HEK293 (cell line): ENCODE results near the gene ADAMTS20.

ENCODE experiments used
- CTCF ChIA-PET: fragments of 350-600 bp; formaldehyde crosslinking; extraction: SDS; loops from one replicate; lab custom pipeline; 2021; ENCODE audit warnings: antibody characterized with exemption; lab: Yijun Ruan, JAX
- POLR2A ChIA-PET: fragments of 300-600 bp; formaldehyde crosslinking; extraction: SDS; loops from one replicate; lab custom pipeline; 2020; ENCODE audit warnings: antibody characterized with exemption, inconsistent platforms; lab: Yijun Ruan, JAX
- H3K27ac ChIP-seq: fragments of 200-500 bp; sonication (Bioruptor generic); 2 replicates; pipeline ENCODE4 v1.5.1; 2014; ENCODE audit warnings: low read depth, low read length, control low read depth, inconsistent platforms; ENCODE audit errors: extremely low read depth
- H3K36me3 ChIP-seq, 2 experiments: fragments of 200-500 bp in 1 of 2; sonication (Bioruptor generic) in 1 of 2; 1 replicate in 1 of 2; 2 replicates in 1 of 2; pipeline ENCODE4 v1.5.1; 2014 to 2017; ENCODE audit warnings: inconsistent platforms in 2 of 2, low read length in 2 of 2; ENCODE audit not compliant: control insufficient read depth in 2 of 2, insufficient read depth in 1 of 2
- H3K4me1 ChIP-seq: fragments of 200-500 bp; sonication (Bioruptor generic); 2 replicates; pipeline ENCODE4 v1.5.1; 2014; ENCODE audit warnings: mild to moderate bottlenecking, low read length, inconsistent platforms; ENCODE audit not compliant: control insufficient read depth, insufficient read depth
- H3K4me3 ChIP-seq: 2 replicates; pipeline ENCODE4 v1.5.1; 2011; ENCODE audit warnings: low read depth, mild to moderate bottlenecking, control low read depth, low read length, moderate library complexity
- H3K9me3 ChIP-seq: fragments of 200-500 bp; sonication (Bioruptor generic); 2 replicates; pipeline ENCODE4 v1.5.1; 2014; ENCODE audit warnings: low read depth, low read length, inconsistent platforms; ENCODE audit not compliant: control insufficient read depth, insufficient read depth
- BCL11A ChIP-seq: fragments of 450-650 bp; formaldehyde crosslinking; IDR thresholded peaks from 2 replicates; pipeline ENCODE4 v1.5.1; 2016; ENCODE audit warnings: low read depth, missing biosample characterization, missing genetic modification characterization
- BCL11B ChIP-seq: fragments of 450-650 bp; formaldehyde crosslinking; IDR thresholded peaks from 2 replicates; pipeline ENCODE4 v1.5.1; 2016; ENCODE audit warnings: low read depth, missing biosample characterization, missing genetic modification characterization
- OVOL3 ChIP-seq: fragments of 450-650 bp; formaldehyde crosslinking; IDR thresholded peaks from 2 replicates; pipeline ENCODE4 v1.5.1; 2016; ENCODE audit warnings: missing biosample characterization, missing genetic modification characterization
- SCRT2 ChIP-seq: fragments of 450-650 bp; formaldehyde crosslinking; IDR thresholded peaks from 2 replicates; pipeline ENCODE4 v1.5.1; 2016; ENCODE audit warnings: missing biosample characterization, missing genetic modification characterization
- TRIM28 ChIP-seq: IDR thresholded peaks from 2 replicates; pipeline ENCODE4 v1.6.1; 2011; ENCODE audit warnings: low read length, control low read depth, borderline replicate concordance
- WT1 ChIP-seq: fragments of 450-650 bp; formaldehyde crosslinking; IDR thresholded peaks from 2 replicates; pipeline ENCODE4 v1.5.1; 2016; ENCODE audit warnings: missing biosample characterization, missing genetic modification characterization
- YY2 ChIP-seq: fragments of 450-650 bp; formaldehyde crosslinking; IDR thresholded peaks from 2 replicates; pipeline ENCODE4 v1.5.1; 2016; ENCODE audit warnings: missing biosample characterization, missing genetic modification characterization
- ZBTB8A ChIP-seq: fragments of 450-650 bp; formaldehyde crosslinking; IDR thresholded peaks from 2 replicates; pipeline ENCODE4 v1.5.1; 2016; ENCODE audit warnings: missing biosample characterization, missing genetic modification characterization
- ZNF138 ChIP-seq: fragments of 450-650 bp; formaldehyde crosslinking; IDR thresholded peaks from 2 replicates; pipeline ENCODE4 v1.5.1; 2016; ENCODE audit warnings: missing biosample characterization, missing genetic modification characterization, borderline replicate concordance
- ZNF302 ChIP-seq: fragments of 450-650 bp; formaldehyde crosslinking; IDR thresholded peaks from 2 replicates; pipeline ENCODE4 v1.5.1; 2016; ENCODE audit warnings: missing biosample characterization, missing genetic modification characterization, low read depth
- ZNF433 ChIP-seq: fragments of 450-650 bp; formaldehyde crosslinking; IDR thresholded peaks from 2 replicates; pipeline ENCODE4 v1.5.1; 2016; ENCODE audit warnings: missing biosample characterization, missing genetic modification characterization, low read depth
- ZNF529 ChIP-seq: fragments of 450-650 bp; formaldehyde crosslinking; IDR thresholded peaks from 2 replicates; pipeline ENCODE4 v1.5.1; 2017; ENCODE audit warnings: missing genetic modification characterization, missing biosample characterization; ENCODE audit not compliant: insufficient replicate concordance
- ZNF530 ChIP-seq: fragments of 450-650 bp; formaldehyde crosslinking; IDR thresholded peaks from 2 replicates; pipeline ENCODE4 v1.5.1; 2016; ENCODE audit warnings: low read depth, missing biosample characterization, missing genetic modification characterization
- ZNF624 ChIP-seq: fragments of 450-650 bp; formaldehyde crosslinking; IDR thresholded peaks from 2 replicates; pipeline ENCODE4 v1.5.1; 2017; ENCODE audit warnings: missing biosample characterization, missing genetic modification characterization
- ZNF747 ChIP-seq: fragments of 450-650 bp; formaldehyde crosslinking; IDR thresholded peaks from 2 replicates; pipeline ENCODE4 v1.5.1; 2016; ENCODE audit warnings: missing biosample characterization, missing genetic modification characterization
- ZNF792 ChIP-seq: fragments of 450-650 bp; formaldehyde crosslinking; IDR thresholded peaks from 2 replicates; pipeline ENCODE4 v1.5.1; 2016; ENCODE audit warnings: missing biosample characterization, missing genetic modification characterization
- ZSCAN23 ChIP-seq: fragments of 450-650 bp; formaldehyde crosslinking; IDR thresholded peaks from 2 replicates; pipeline ENCODE4 v1.5.1; 2016; ENCODE audit warnings: missing biosample characterization, missing genetic modification characterization
- TF ChIP-seq, protein P1 (sequence below): fragments of 450-650 bp; formaldehyde crosslinking; IDR thresholded peaks from 2 replicates; pipeline ENCODE4 v1.5.1; 2017; ENCODE audit warnings: missing biosample characterization, missing genetic modification characterization
- TF ChIP-seq, protein P2 (sequence below): fragments of 450-650 bp; formaldehyde crosslinking; optimal IDR thresholded peaks from 2 replicates; pipeline ENCODE3; 2016; ENCODE audit warnings: missing biosample characterization, mild to moderate bottlenecking, missing genetic modification characterization
- TF ChIP-seq, protein P3 (sequence below): fragments of 450-650 bp; formaldehyde crosslinking; IDR thresholded peaks from 2 replicates; pipeline ENCODE4 v1.5.1; 2016; ENCODE audit warnings: missing biosample characterization, missing genetic modification characterization, low read depth
- TF ChIP-seq, protein P4 (sequence below): fragments of 450-650 bp; formaldehyde crosslinking; IDR thresholded peaks from 2 replicates; pipeline ENCODE4 v1.5.1; 2017; ENCODE audit warnings: missing biosample characterization, mild to moderate bottlenecking, missing genetic modification characterization, moderate library complexity
- TF ChIP-seq, protein P5 (sequence below): fragments of 450-650 bp; formaldehyde crosslinking; IDR thresholded peaks from 2 replicates; pipeline ENCODE4 v1.5.1; 2016; ENCODE audit warnings: missing biosample characterization, missing genetic modification characterization

Gene ADAMTS20

DNA sequence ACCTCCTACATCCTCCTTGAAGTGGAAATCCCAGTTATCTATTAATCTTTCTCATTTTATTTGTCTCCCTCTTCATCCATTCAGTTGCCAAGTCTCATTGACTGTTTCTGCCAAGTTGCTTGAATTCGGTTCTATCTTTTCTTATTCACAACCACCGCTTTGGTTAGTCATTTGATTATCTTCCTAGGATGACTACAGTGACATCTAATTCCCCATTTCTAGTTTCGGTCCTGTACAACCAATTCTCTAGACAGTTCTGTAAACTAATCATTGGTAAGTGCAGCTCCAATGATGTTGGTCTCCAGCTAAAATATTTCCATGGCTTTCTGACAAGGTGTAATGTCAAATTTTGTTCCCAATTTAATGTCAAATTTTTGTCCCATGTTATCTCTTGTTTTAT, 220.1 kb downstream of the ADAMTS20 start:
- H3K4me1 ChIP-seq = peaks cover 8% of the 10 kb centered on the region
- ChIA-PET POLR2A (no interaction called here), CTCF (interaction anchor here (0.6 to 0.7 kb wide), 2 partner anchors 242 to 1614 kb away, joined by 3 to 5 read pairs; no protein-coding TSS in a partner anchor)
- no peak overlapping the region for H3K4me3 ChIP-seq
- no peak overlapping the region for H3K27ac ChIP-seq
- no peaks in the 10 kb centered on the region for H3K36me3 ChIP-seq
- TF ChIP-seq ZNF529 (tag by site-specific recombination) (no peak), OVOL3 (no peak), ZNF792 (tag by site-specific recombination) (no peak), ZNF530 (tag by site-specific recombination) (no peak), TRIM28 (no peak), ZNF624 (tag by site-specific recombination) (no peak), ZNF433 (no peak)
- TF ChIP-seq, protein P1, sequence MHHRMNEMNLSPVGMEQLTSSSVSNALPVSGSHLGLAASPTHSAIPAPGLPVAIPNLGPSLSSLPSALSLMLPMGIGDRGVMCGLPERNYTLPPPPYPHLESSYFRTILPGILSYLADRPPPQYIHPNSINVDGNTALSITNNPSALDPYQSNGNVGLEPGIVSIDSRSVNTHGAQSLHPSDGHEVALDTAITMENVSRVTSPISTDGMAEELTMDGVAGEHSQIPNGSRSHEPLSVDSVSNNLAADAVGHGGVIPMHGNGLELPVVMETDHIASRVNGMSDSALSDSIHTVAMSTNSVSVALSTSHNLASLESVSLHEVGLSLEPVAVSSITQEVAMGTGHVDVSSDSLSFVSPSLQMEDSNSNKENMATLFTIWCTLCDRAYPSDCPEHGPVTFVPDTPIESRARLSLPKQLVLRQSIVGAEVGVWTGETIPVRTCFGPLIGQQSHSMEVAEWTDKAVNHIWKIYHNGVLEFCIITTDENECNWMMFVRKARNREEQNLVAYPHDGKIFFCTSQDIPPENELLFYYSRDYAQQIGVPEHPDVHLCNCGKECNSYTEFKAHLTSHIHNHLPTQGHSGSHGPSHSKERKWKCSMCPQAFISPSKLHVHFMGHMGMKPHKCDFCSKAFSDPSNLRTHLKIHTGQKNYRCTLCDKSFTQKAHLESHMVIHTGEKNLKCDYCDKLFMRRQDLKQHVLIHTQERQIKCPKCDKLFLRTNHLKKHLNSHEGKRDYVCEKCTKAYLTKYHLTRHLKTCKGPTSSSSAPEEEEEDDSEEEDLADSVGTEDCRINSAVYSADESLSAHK = no peak
- TF ChIP-seq, protein P2, sequence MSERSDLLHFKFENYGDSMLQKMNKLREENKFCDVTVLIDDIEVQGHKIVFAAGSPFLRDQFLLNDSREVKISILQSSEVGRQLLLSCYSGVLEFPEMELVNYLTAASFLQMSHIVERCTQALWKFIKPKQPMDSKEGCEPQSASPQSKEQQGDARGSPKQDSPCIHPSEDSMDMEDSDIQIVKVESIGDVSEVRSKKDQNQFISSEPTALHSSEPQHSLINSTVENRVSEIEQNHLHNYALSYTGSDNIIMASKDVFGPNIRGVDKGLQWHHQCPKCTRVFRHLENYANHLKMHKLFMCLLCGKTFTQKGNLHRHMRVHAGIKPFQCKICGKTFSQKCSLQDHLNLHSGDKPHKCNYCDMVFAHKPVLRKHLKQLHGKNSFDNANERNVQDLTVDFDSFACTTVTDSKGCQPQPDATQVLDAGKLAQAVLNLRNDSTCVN (tag by site-specific recombination) = no peak
- TF ChIP-seq, protein P3, sequence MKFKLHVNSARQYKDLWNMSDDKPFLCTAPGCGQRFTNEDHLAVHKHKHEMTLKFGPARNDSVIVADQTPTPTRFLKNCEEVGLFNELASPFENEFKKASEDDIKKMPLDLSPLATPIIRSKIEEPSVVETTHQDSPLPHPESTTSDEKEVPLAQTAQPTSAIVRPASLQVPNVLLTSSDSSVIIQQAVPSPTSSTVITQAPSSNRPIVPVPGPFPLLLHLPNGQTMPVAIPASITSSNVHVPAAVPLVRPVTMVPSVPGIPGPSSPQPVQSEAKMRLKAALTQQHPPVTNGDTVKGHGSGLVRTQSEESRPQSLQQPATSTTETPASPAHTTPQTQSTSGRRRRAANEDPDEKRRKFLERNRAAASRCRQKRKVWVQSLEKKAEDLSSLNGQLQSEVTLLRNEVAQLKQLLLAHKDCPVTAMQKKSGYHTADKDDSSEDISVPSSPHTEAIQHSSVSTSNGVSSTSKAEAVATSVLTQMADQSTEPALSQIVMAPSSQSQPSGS = no peak
- TF ChIP-seq, all 188 proteins: peak for 0
- no peaks in the 10 kb centered on the region for H3K9me3 ChIP-seq

DNA sequence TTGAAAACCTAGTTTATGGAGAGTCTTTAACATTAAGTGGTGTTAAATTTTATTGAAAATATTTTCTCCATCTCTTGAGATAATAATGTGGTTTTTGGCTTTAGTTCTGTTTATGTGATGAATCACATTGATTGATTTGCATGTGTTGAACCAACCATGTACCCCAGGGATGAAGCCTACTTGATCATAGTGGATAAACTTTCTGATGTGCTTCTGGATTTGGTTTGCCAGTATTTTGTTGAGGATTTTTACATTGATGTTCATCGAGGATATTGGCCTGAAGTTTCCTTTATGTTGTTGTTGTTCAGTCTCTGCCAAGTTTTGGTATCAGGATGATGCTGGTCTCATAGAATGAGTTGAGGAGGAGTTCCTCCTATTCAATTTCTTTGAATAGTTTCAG, 222.6 kb downstream of the ADAMTS20 start:
- peaks cover 8% of the 10 kb centered on the region for H3K4me1 ChIP-seq
- H3K4me3 ChIP-seq = no peak overlapping the region
- ChIA-PET CTCF (no interaction called here), POLR2A (no interaction called here)
- TF ChIP-seq, protein P4, sequence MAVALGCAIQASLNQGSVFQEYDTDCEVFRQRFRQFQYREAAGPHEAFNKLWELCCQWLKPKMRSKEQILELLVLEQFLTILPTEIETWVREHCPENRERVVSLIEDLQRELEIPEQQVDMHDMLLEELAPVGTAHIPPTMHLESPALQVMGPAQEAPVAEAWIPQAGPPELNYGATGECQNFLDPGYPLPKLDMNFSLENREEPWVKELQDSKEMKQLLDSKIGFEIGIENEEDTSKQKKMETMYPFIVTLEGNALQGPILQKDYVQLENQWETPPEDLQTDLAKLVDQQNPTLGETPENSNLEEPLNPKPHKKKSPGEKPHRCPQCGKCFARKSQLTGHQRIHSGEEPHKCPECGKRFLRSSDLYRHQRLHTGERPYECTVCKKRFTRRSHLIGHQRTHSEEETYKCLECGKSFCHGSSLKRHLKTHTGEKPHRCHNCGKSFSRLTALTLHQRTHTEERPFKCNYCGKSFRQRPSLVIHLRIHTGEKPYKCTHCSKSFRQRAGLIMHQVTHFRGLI (tag by site-specific recombination) = no peak
- TF ChIP-seq WT1 (tag by site-specific recombination) = no peak
- TF ChIP-seq ZNF747 = no peak
- TF ChIP-seq, protein P5, sequence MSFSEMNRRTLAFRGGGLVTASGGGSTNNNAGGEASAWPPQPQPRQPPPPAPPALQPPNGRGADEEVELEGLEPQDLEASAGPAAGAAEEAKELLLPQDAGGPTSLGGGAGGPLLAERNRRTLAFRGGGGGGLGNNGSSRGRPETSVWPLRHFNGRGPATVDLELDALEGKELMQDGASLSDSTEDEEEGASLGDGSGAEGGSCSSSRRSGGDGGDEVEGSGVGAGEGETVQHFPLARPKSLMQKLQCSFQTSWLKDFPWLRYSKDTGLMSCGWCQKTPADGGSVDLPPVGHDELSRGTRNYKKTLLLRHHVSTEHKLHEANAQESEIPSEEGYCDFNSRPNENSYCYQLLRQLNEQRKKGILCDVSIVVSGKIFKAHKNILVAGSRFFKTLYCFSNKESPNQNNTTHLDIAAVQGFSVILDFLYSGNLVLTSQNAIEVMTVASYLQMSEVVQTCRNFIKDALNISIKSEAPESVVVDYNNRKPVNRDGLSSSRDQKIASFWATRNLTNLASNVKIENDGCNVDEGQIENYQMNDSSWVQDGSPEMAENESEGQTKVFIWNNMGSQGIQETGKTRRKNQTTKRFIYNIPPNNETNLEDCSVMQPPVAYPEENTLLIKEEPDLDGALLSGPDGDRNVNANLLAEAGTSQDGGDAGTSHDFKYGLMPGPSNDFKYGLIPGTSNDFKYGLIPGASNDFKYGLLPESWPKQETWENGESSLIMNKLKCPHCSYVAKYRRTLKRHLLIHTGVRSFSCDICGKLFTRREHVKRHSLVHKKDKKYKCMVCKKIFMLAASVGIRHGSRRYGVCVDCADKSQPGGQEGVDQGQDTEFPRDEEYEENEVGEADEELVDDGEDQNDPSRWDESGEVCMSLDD (tag by site-specific recombination) = no peak
- no peak for TF ChIP-seq ZNF138 (tag by site-specific recombination)
- TF ChIP-seq BCL11B (tag by site-specific recombination) = no peak
- TF ChIP-seq ZNF302 (tag by site-specific recombination) = no peak
- TF ChIP-seq YY2 = no peak
- TF ChIP-seq BCL11A (tag by site-specific recombination) = no peak
- TF ChIP-seq ZSCAN23 (tag by site-specific recombination) = no peak
- TF ChIP-seq ZBTB8A (tag by site-specific recombination) = no peak
- TF ChIP-seq SCRT2 (tag by site-specific recombination) = no peak
- H3K36me3 ChIP-seq = no peaks in the 10 kb centered on the region
- H3K9me3 ChIP-seq = no peaks in the 10 kb centered on the region
- H3K27ac ChIP-seq = no peak overlapping the region
